GM12878 (cell line): ENCODE data around the gene RAPGEF6. TPM values are rescaled to one million over a fixed set of nuclear protein-coding genes. Genes with fewer than 3 reads are reported as not detected.

ENCODE experiments used
- BACH1 ChIP-seq: fragments of 450-650 bp; IDR thresholded peaks from 2 replicates; pipeline ENCODE4 v1.6.1; 2017; ENCODE audit warnings: mild to moderate bottlenecking, borderline replicate concordance
- BCL11A ChIP-seq: IDR thresholded peaks from 2 replicates; pipeline ENCODE4 v1.6.1; 2011; ENCODE audit warnings: low read depth, low read length
- BRCA1 ChIP-seq: IDR thresholded peaks from 2 replicates; pipeline ENCODE4 v1.6.1; 2011; ENCODE audit warnings: low read depth, low read length, improper control_type of control experiment
- EGR1 ChIP-seq, 2 experiments: IDR thresholded peaks; 1 replicate in 1 of 2; 2 replicates in 1 of 2; pipeline ENCODE4 v1.6.1; 2011 to 2012; ENCODE audit warnings: low read depth in 2 of 2, low read length in 2 of 2, borderline replicate concordance in 1 of 2, mild to moderate bottlenecking in 1 of 2, moderate library complexity in 1 of 2
- FOS ChIP-seq: IDR thresholded peaks from 3 replicates; pipeline ENCODE4 v1.6.1; 2011; ENCODE audit warnings: borderline replicate concordance; ENCODE audit not compliant: insufficient read length; ENCODE audit errors: extremely low read depth
- HDGF ChIP-seq: fragments of 450-650 bp; IDR thresholded peaks from 2 replicates; pipeline ENCODE4 v1.6.1; 2016; ENCODE audit warnings: antibody characterized with exemption
- IKZF1 ChIP-seq: fragments of 450-650 bp; conservative IDR thresholded peaks from 2 replicates; pipeline ENCODE4 v1.6.1; 2017; ENCODE audit warnings: antibody characterized with exemption, mild to moderate bottlenecking
- IRF4 ChIP-seq: IDR thresholded peaks from 2 replicates; pipeline ENCODE4 v1.6.1; 2011; ENCODE audit warnings: low read depth, low read length
- KAT2A ChIP-seq: conservative IDR thresholded peaks from 2 replicates; pipeline ENCODE4 v1.6.1; 2011; ENCODE audit warnings: low read depth, low read length; ENCODE audit not compliant: control insufficient read depth
- MAX ChIP-seq: IDR thresholded peaks from 2 replicates; pipeline ENCODE4 v1.6.1; 2012; ENCODE audit warnings: low read depth, low read length, improper control_type of control experiment
- MEF2A ChIP-seq: IDR thresholded peaks from 2 replicates; pipeline ENCODE4 v1.6.1; 2011; ENCODE audit warnings: low read depth, mild to moderate bottlenecking, low read length, moderate library complexity; ENCODE audit not compliant: insufficient read depth
- MTA3 ChIP-seq: IDR thresholded peaks from 2 replicates; pipeline ENCODE4 v1.6.1; 2012; ENCODE audit warnings: low read length, inconsistent platforms, borderline replicate concordance
- MXI1 ChIP-seq: fragments of 150-350 bp; IDR thresholded peaks from 2 replicates; pipeline ENCODE4 v1.6.1; 2011; ENCODE audit warnings: low read depth, mild to moderate bottlenecking, inconsistent platforms, low read length, improper control_type of control experiment
- MYC ChIP-seq: IDR thresholded peaks from 2 replicates; pipeline ENCODE4 v1.6.1; 2011; ENCODE audit warnings: mild to moderate bottlenecking, low read length, moderate library complexity, inconsistent platforms; ENCODE audit not compliant: insufficient read depth, insufficient replicate concordance, insufficient read length, severe bottlenecking
- RAD51 ChIP-seq: fragments of 450-650 bp; IDR thresholded peaks from 2 replicates; pipeline ENCODE4 v1.6.1; 2016; ENCODE audit warnings: moderate library complexity, mild to moderate bottlenecking, inconsistent platforms
- RUNX3 ChIP-seq: IDR thresholded peaks from 2 replicates; pipeline ENCODE4 v1.6.1; 2012; ENCODE audit warnings: low read length, inconsistent platforms
- SIN3A ChIP-seq: IDR thresholded peaks from 2 replicates; pipeline ENCODE4 v1.6.1; 2012; ENCODE audit warnings: low read depth, low read length, improper control_type of control experiment
- SKIL ChIP-seq: fragments of 450-650 bp; IDR thresholded peaks from 2 replicates; pipeline ENCODE4 v1.6.1; 2017; ENCODE audit warnings: mild to moderate bottlenecking, low read depth, inconsistent platforms; ENCODE audit not compliant: poor library complexity, severe bottlenecking
- SMC3 ChIP-seq: IDR thresholded peaks from 2 replicates; pipeline ENCODE4 v1.6.1; 2011; ENCODE audit warnings: low read length, improper control_type of control experiment, borderline replicate concordance
- TBL1XR1 ChIP-seq: IDR thresholded peaks from 2 replicates; pipeline ENCODE4 v1.6.1; 2012; ENCODE audit warnings: low read depth, low read length, improper control_type of control experiment
- ZBED1 ChIP-seq: IDR thresholded peaks from 2 replicates; pipeline ENCODE4 v1.6.1; 2016; ENCODE audit warnings: borderline replicate concordance
- ZNF687 ChIP-seq: fragments of 450-650 bp; IDR thresholded peaks from 2 replicates; pipeline ENCODE4 v1.6.1; 2017; ENCODE audit warnings: mild to moderate bottlenecking, moderate library complexity
- polyA plus RNA-seq, 11 experiments: library from polyadenylated mRNA; depleted of rRNA in 4 of 11; unstranded in 6 of 11; stranded (reverse) in 5 of 11; fragments of >200 nt; fragmentation: Nextera tagmentation in 4 of 11; fragmentation: Illumina TruSeq in 1 of 11; extraction: Ambion mirVana in 4 of 11; extraction: Trizol in 1 of 11; gene quantifications; 1 replicate in 1 of 11; 2 replicates in 10 of 11; pipeline versions ENCODE4 v1.2.1 to v1.2.3, GENCODE V29; 2011 to 2016; ENCODE audit warnings: inconsistent platforms in 2 of 11, missing spikeins in 2 of 11, low read depth in 1 of 11
- total RNA-seq, 4 experiments: library from RNA; depleted of rRNA in 3 of 4; stranded (reverse); fragments of >200 nt in 3 of 4; fragmentation: Illumina TruSeq in 1 of 4; extraction: Trizol in 1 of 4; gene quantifications; 2 replicates each; pipeline versions ENCODE4 v1.2.1 to v1.2.3, GENCODE V29; 2013 to 2021

The RAPGEF6 gene
- total and polyA plus RNA-seq, 10 of the 15 experiments (the other 5 are each of a cell fraction or from before 2014, with no cell fraction given): 2.9 to 24.0 (median 14.2) TPM

GRCh38 chr5:131496400-131496713, 138.7 kb downstream of the RAPGEF6 start (continued):
- TF ChIP-seq ZNF687 (no peak), SKIL (peak; percentile 75), KAT2A (no peak), IKZF1 (peak; percentile 56), RAD51 (no peak), BACH1 (peak; percentile 73; the same call in 1 of the 2 replicates), BCL11A (peak; percentile 92), MYC (no peak), MAX (no peak), SIN3A (no peak), FOS (no peak), ZBED1 (no peak), EGR1 (IDR thresholded peaks at IDR 0.05; ENCODE audit: borderline replicate concordance in 1 of 2, low read depth in 2 of 2, low read length in 2 of 2) (no peak), SMC3 (no peak; the same call in 1 of the 2 replicates), HDGF (no peak), TBL1XR1 (no peak), IRF4 (peak; percentile 80), BRCA1 (no peak), RUNX3 (peak; percentile 89), MTA3 (no peak), MXI1 (no peak), MEF2A (0 out of 2 replicates have a peak, but pooled peaks have one; percentile 47)
